ENCODE data around the gene TFDP3.

TFDP3 gene

GRCh38 chrX:133185119-133185518, 33.0 kb downstream of the TFDP3 start:
- DNase-seq: no peak

DNA sequence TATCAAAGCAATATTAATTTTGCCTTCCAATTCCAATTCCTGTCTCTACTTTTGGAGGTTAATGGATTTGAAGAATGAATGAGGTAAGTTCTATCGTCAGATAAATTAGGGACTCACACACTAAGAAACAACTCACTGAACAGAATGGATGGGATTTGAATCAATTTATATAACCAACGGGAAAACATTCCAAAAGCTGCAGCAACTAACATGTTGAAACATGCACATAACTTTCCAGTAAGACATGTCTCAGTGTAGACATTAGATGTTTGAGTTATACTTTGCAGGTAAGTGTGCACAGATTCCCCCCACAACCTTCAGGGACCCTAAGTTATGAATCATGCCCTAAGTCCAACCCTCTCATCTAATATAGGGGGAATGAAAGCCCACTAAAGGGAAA, 34.3 kb downstream of the TFDP3 start:
- no peak for DNase-seq

DNA sequence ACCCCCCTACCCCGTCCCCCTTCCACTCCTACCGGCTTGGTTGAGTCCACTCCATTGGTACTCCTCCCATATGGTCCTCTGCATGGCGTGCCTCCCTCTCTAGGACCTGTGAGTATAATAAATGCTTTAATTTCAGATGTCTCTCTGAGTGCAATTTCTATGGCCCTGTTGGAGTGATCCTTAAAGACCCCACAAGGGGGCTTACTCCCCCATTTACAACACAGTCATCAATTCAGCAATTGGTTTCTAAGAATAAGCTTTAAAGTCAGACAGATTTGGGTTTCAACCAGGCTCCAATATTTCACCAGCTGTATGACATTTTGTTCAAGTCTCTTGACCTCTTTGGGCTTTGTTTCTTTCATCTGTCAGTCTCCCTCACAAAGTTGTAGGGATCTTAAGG, 38.7 kb downstream of the TFDP3 start:
- DNase-seq: no peak

GRCh38 chrX:133177202-133177601, 41.0 kb downstream of the TFDP3 start:
- DNase-seq: no peak

GRCh38 chrX:133175605-133176004, 42.5 kb downstream of the TFDP3 start:
- no peak for DNase-seq

- DNase-seq: no peak
Observed at GRCh38 chrX:133175162-133175561, 43.0 kb downstream of the TFDP3 start.

DNA sequence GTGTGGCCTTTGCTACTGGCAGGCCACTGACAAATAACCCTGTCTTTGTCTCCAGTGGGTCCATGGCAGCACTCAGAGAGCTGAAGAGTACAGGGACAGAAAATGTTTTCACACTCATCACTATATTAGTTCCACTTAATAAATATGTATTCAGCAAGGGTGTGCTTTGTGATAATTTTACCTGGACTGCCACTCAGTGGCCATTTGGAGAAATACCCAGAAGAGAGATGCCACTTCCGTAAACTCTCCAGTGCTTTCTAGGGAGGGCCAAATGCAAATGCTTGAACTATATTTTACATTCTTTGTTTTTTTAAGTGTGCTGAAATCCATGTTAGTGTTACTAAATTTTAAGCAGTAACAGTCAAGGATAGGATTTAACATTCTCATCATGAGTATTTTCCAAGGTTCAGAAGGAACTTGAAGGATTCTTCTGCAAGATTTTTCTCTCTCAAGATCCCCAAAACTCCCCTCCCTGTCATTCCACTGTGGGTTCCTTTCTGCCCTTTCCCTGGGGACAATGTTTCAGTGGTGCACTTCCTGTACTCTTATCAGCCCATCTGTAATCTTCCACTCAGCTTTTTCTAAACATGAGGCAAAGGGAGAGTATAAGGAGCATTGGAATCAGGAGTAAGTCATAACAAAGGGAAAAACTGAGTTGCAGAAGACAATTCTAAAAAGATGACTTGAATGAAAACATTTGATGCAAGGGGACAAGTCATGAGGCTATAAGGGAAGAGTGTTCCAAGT, 46.0 kb downstream of the TFDP3 start:
- no peak for DNase-seq

Data from activated naive CD4-positive, alpha-beta T cell treated with anti-CD3 and anti-CD28 coated beads, Interleukin-2, amount 50 U/mL, for 16 hours (primary cell).